ENCODE data around the gene TEKT5.

DNA sequence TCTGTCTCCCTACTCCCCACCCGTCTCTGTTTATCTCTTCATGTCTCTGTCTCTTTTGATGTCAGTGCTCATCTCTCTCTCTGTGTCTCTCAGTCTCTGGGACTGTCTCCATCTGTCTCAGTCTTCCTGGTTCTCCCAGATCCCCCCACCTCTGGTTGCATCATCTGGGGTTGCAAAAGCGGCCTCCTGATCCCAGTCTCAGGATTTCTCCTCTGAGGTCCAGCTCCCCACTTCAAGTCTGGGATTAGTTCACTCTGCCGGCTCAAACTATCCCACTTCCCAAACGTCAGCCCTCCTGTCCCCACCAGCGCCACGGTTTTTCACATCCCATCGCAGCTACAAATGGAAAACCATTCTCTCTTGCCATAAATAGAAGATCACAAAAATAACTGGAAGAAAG, 9.0 kb downstream of the TEKT5 start:
- TF ChIP-seq CREB1 (IDR thresholded peaks at IDR 0.05; ENCODE audit: low read depth): no peak
- TF ChIP-seq, protein P1, sequence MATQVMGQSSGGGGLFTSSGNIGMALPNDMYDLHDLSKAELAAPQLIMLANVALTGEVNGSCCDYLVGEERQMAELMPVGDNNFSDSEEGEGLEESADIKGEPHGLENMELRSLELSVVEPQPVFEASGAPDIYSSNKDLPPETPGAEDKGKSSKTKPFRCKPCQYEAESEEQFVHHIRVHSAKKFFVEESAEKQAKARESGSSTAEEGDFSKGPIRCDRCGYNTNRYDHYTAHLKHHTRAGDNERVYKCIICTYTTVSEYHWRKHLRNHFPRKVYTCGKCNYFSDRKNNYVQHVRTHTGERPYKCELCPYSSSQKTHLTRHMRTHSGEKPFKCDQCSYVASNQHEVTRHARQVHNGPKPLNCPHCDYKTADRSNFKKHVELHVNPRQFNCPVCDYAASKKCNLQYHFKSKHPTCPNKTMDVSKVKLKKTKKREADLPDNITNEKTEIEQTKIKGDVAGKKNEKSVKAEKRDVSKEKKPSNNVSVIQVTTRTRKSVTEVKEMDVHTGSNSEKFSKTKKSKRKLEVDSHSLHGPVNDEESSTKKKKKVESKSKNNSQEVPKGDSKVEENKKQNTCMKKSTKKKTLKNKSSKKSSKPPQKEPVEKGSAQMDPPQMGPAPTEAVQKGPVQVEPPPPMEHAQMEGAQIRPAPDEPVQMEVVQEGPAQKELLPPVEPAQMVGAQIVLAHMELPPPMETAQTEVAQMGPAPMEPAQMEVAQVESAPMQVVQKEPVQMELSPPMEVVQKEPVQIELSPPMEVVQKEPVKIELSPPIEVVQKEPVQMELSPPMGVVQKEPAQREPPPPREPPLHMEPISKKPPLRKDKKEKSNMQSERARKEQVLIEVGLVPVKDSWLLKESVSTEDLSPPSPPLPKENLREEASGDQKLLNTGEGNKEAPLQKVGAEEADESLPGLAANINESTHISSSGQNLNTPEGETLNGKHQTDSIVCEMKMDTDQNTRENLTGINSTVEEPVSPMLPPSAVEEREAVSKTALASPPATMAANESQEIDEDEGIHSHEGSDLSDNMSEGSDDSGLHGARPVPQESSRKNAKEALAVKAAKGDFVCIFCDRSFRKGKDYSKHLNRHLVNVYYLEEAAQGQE (IDR thresholded peaks at IDR 0.05; ENCODE audit: low read depth): no peak
- TF ChIP-seq EP300 (IDR thresholded peaks at IDR 0.05; ENCODE audit: borderline replicate concordance): no peak
- TF ChIP-seq, protein P2, sequence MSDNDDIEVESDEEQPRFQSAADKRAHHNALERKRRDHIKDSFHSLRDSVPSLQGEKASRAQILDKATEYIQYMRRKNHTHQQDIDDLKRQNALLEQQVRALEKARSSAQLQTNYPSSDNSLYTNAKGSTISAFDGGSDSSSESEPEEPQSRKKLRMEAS (IDR thresholded peaks at IDR 0.05): no peak
- TF ChIP-seq RAD21 (IDR thresholded peaks at IDR 0.05; ENCODE audit: low read depth): no peak
- TF ChIP-seq NFIC (IDR thresholded peaks at IDR 0.05): no peak
- no peak for TF ChIP-seq EGR1 (IDR thresholded peaks at IDR 0.05)

Data from Ishikawa (cell line).